ENCODE results near the gene PLCH1.

- TF ChIP-seq BHLHE40 (IDR thresholded peaks at IDR 0.05; ENCODE audit: borderline replicate concordance) (no peak), HDGF (IDR thresholded peaks at IDR 0.05; ENCODE audit: borderline replicate concordance) (no peak), TARDBP (IDR thresholded peaks at IDR 0.05) (no peak), FOXM1 (IDR thresholded peaks at IDR 0.05; ENCODE audit: borderline replicate concordance) (no peak), SP1 (IDR thresholded peaks at IDR 0.05) (no peak), NFRKB (IDR thresholded peaks at IDR 0.05) (no peak), CTBP1 (IDR thresholded peaks at IDR 0.05; ENCODE audit: borderline replicate concordance) (no peak)
These were observed 27.9 kb upstream of the PLCH1 start for GRCh38 chr3:155772801-155773200.
